ENCODE results near the gene SERINC1.

DNA sequence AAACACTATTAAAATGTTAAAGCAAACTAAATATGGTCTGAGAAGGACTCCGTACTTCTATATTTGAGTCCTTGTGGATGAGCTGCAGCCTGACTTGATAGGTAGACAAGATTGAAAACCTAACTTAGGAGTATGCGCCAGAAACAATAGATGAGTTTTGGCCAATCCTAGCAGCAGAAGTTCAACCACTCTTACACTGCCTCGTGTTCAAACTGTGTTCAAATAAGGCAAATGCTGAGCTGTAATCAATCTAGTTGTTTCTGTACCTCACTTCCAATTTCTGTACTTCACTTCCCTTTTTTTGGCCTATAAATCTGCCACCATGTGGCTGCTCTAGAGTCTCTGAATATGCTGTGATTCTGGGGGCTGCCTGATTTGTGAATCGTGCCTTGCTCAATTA, 13.2 kb upstream of the SERINC1 start:
- TF ChIP-seq RAD21 (conservative IDR thresholded peaks at IDR 0.05), result no peak
- TF ChIP-seq, protein P1, sequence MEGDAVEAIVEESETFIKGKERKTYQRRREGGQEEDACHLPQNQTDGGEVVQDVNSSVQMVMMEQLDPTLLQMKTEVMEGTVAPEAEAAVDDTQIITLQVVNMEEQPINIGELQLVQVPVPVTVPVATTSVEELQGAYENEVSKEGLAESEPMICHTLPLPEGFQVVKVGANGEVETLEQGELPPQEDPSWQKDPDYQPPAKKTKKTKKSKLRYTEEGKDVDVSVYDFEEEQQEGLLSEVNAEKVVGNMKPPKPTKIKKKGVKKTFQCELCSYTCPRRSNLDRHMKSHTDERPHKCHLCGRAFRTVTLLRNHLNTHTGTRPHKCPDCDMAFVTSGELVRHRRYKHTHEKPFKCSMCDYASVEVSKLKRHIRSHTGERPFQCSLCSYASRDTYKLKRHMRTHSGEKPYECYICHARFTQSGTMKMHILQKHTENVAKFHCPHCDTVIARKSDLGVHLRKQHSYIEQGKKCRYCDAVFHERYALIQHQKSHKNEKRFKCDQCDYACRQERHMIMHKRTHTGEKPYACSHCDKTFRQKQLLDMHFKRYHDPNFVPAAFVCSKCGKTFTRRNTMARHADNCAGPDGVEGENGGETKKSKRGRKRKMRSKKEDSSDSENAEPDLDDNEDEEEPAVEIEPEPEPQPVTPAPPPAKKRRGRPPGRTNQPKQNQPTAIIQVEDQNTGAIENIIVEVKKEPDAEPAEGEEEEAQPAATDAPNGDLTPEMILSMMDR (IDR thresholded peaks at IDR 0.05; ENCODE audit: poor library complexity, severe bottlenecking), result no peak
- TF ChIP-seq POLR2AphosphoS5 (IDR thresholded peaks at IDR 0.05), result no peak
- no peak for TF ChIP-seq EP300 (conservative IDR thresholded peaks at IDR 0.05; ENCODE audit: poor library complexity, severe bottlenecking)
- TF ChIP-seq EZH2 (IDR thresholded peaks at IDR 0.05; ENCODE audit: borderline replicate concordance, insufficient read depth, low read length, poor library complexity, severe bottlenecking), result no peak

Data from neural cell (in vitro differentiated cells).